ENCODE results near the gene OLFML1. TPM values are rescaled to one million over a fixed set of nuclear protein-coding genes. Genes with fewer than 3 reads are reported as not detected.

Gene OLFML1
- total and polyA plus RNA-seq, 9 donors: 16.3 to 114 (median 38.8) TPM

DNA sequence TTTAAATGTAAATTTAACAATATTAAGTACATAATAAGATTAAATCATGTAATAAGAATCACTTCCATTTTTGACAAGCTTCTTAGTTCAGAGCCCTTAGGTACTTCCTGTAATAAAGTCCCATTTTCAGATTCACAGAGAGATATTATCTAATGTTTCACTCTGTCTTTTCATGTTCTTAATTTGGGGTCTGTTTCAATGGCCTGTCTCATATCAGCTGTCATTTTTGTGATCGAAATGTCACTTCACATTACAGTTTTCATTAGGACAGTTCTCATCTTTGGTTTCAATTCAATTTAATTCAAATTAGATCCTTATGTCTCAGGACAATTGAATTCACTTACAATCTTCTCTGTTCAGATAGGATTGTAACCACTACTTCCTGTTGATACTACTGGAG, 22.6 kb upstream of the OLFML1 start:
- H3K27ac ChIP-seq: no peak overlapping the region
- no peaks in the 10 kb centered on the region for H3K27me3 ChIP-seq
- DNase-seq: no peak
- 90 to 95% (median 92%) methylated on average over 1 of the region's 1 CpG for WGBS, 3 donors
- no peaks in the 10 kb centered on the region for H3K36me3 ChIP-seq
- TF ChIP-seq, protein P1, sequence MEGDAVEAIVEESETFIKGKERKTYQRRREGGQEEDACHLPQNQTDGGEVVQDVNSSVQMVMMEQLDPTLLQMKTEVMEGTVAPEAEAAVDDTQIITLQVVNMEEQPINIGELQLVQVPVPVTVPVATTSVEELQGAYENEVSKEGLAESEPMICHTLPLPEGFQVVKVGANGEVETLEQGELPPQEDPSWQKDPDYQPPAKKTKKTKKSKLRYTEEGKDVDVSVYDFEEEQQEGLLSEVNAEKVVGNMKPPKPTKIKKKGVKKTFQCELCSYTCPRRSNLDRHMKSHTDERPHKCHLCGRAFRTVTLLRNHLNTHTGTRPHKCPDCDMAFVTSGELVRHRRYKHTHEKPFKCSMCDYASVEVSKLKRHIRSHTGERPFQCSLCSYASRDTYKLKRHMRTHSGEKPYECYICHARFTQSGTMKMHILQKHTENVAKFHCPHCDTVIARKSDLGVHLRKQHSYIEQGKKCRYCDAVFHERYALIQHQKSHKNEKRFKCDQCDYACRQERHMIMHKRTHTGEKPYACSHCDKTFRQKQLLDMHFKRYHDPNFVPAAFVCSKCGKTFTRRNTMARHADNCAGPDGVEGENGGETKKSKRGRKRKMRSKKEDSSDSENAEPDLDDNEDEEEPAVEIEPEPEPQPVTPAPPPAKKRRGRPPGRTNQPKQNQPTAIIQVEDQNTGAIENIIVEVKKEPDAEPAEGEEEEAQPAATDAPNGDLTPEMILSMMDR (IDR thresholded peaks at IDR 0.05): no peak
- TF ChIP-seq EP300 (IDR thresholded peaks at IDR 0.05) (no peak), POLR2A (IDR thresholded peaks at IDR 0.05) (no peak)
- intact Hi-C loops (cut with DNase I): no loop called here
- H3K4me3 ChIP-seq: no peak overlapping the region
- H3K9me3 ChIP-seq: no peaks in the 10 kb centered on the region
- H3K4me1 ChIP-seq (ENCODE audit: insufficient read depth): no peaks in the 10 kb centered on the region

DNA sequence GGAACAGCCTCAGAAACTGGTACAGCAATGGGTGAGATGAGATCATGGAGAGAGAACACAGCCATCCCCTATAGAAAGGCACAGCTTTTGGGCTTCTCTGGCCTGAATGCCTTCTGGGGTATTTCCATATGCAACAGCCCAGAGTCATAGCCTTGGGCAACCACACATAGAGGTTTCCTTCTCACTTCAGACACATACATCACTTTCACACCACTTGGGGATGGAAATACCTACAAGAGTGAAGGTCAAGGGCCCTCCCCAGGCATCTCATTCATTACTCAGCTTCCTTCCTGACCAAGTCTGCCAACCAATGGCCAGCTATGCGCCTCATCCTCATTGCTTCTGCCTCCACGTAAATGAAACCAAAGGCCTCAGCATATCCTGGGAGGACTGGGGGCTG, 17.7 kb upstream of the OLFML1 start:
- TF ChIP-seq EP300 (IDR thresholded peaks at IDR 0.05) (no peak), POLR2A (IDR thresholded peaks at IDR 0.05) (no peak)
- TF ChIP-seq, protein P1 (IDR thresholded peaks at IDR 0.05): no peak
- H3K27me3 ChIP-seq: no peaks in the 10 kb centered on the region
- DNase-seq: no peak
- no peak overlapping the region for H3K27ac ChIP-seq
- no peaks in the 10 kb centered on the region for H3K4me1 ChIP-seq (ENCODE audit: insufficient read depth)
- WGBS, 3 donors: 90 to 92% (median 92%) methylated on average over 2 of the region's 2 CpGs
- H3K4me3 ChIP-seq: no peak overlapping the region
- no peaks in the 10 kb centered on the region for H3K9me3 ChIP-seq
- intact Hi-C loops (cut with DNase I): no loop called here
- H3K36me3 ChIP-seq: no peaks in the 10 kb centered on the region

DNA sequence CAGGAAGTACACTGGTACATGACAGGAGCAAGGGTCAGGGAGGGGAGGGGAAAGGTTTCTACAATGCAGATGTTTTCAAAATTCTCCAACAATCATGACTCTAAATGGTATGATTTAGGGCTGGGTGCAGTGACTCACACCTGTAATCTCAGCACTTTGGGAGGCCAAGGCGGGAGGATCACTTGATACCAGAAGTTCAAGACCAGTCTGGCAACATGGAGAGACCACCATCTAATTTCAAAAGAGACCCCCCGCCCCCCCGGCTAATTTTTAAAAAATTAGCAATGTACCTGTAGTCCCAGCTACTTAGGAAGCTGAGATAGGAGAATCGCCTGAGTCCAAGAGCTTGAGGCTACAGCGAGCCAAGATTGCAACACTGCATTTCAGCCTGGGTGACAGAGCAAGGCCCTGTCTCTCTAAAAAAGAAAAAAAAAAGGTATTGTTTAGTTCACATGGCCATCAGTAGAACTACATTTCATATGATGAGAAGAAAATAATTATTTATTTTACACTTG, 15.9 kb upstream of the OLFML1 start:
- WGBS, 3 donors: 89 to 91% (median 90%) methylated on average over 5 of the region's 5 CpGs
- Histone ChIP-seq H3K9me3 (no peaks in the 10 kb centered on the region), H3K36me3 (no peaks in the 10 kb centered on the region), H3K27ac (no peak overlapping the region), H3K4me1 (ENCODE audit: insufficient read depth) (no peaks in the 10 kb centered on the region), H3K27me3 (no peaks in the 10 kb centered on the region), H3K4me3 (no peak overlapping the region)
- DNase-seq: no peak
- TF ChIP-seq POLR2A (IDR thresholded peaks at IDR 0.05) (no peak), EP300 (IDR thresholded peaks at IDR 0.05) (no peak)
- TF ChIP-seq, protein P1 (IDR thresholded peaks at IDR 0.05): no peak
- intact Hi-C loops (cut with DNase I): no loop called here

DNA sequence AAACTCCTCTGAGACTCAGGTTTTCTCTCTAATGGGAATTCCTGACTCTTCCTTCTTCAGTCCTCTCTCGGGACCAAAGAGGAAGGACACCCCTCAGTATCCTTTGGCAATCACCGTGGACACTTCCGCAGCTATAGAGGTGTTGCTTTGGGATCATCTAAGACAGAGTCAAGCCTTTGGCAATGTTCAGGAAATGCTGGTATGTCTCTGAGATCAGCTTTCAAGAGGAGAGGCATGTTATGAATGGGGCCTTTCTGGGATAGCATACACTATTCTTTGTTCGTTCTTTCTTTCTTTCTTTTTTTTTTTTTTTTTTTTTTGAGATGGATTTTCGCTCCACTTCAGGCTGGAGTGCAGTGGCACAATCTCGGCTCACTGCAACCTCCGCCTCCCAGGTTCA, 14.2 kb upstream of the OLFML1 start:
- no peaks in the 10 kb centered on the region for H3K4me1 ChIP-seq (ENCODE audit: insufficient read depth)
- H3K36me3 ChIP-seq: no peaks in the 10 kb centered on the region
- H3K4me3 ChIP-seq: no peak overlapping the region
- no peaks in the 10 kb centered on the region for H3K27me3 ChIP-seq
- 90 to 91% (median 91%) methylated on average over 7 of the region's 7 CpGs for WGBS, 3 donors
- H3K9me3 ChIP-seq: no peaks in the 10 kb centered on the region
- intact Hi-C loops (cut with DNase I): no loop called here
- no peak for DNase-seq
- no peak overlapping the region for H3K27ac ChIP-seq
- TF ChIP-seq POLR2A (IDR thresholded peaks at IDR 0.05) (no peak), EP300 (IDR thresholded peaks at IDR 0.05) (no peak)
- TF ChIP-seq, protein P1 (IDR thresholded peaks at IDR 0.05): no peak
